Stimulated activated CD8-positive, alpha-beta memory T cell treated with anti-CD3 and anti-CD28 coated beads, Interleukin-7, amount 100 ng/mL, for 1 hour (primary cell): ENCODE results near the gene BAIAP2.
"Not testable (repeated sequence)": the region's sequence is repeated elsewhere in the genome, so short reads cannot be mapped to it uniquely, and the experiment has no call there.

Experiments used
- DNase-seq, 2 donors: peaks; one replicate each; pipeline ENCODE4 v3.0.0-alpha.2; 2020; ENCODE audit warnings: low read depth in 2 of 2

Gene BAIAP2

DNA sequence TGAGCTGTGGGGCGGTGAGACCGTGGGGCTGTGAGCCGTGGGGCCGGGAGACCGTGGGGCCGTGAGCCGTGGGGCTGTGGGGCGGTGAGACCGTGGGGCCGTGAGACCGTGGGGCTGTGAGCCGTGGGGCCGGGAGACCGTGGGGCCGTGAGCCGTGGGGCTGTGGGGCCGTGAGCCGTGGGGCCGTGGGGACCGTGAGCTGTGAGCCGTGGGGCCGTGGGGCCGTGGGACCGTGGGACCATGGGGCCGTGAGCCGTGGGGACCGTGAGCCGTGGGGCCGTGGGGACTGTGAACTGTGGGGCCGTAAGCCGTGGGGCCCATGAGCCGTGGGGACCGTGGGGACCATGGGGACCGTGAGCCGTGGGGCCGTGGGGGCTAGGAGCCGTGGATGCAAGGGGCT is 105.7 kb downstream of the BAIAP2 start:
- no peak for DNase-seq

DNA sequence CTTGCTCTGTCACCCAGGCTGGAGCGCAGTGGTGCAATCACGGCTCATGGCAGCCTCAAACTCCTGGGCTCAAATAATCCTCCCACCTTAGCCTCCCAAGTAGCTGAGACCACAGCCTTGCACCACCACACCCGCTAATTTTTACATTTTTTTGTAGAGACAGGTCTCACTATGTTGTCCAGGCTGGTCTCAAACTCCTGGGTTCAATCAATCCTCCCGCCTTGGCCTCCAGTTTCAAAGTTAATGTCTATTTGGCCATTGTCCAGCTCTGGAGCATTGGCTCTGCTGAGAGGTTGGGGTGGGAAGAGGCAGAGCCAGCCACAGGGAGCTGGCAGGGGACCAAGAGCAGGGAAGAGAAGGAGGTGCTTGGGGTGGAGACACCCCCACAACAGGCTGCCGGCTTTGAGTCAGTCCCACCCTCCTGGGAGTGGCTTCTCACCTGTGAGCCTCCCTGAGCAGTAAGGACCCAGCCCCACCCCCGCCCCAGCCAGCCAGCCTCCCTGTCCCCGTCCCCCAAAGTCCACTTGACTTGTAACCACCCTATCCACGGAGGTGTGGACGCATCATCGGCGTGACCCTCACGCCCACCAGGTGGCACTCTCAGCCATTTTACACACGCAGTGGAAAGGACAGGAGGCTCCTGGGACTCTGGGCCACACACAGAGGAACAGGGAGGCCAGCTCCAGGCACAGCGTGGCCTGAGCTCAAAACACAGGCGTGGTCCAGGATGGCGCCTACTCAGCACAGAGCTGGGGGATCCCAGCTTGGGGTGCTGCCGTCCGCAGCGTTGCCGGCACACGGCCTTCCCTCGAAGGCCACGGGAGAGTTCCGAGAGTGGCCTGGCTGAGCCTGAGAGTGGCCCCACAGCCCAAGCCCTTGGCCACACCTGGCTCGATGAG is 107.6 kb downstream of the BAIAP2 start:
- peak; percentile 25 to 30 for DNase-seq

DNA sequence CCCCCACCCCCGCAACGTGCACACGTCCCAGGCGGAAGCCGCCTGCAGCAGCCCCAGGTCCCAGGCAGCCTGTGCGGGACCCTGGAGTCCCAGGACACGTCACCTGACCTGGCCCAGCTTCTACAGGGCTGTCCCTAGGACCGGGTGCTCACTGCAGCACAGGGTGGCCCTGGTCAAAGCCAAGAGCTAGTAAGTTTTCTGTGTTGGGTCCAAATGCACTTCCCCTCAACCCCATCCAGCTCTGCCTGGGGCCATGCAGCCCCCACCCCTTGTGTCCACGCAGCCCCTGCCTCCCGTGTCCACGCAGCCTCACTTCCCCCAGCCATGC is 108.2 kb downstream of the BAIAP2 start:
- no peak for DNase-seq

DNA sequence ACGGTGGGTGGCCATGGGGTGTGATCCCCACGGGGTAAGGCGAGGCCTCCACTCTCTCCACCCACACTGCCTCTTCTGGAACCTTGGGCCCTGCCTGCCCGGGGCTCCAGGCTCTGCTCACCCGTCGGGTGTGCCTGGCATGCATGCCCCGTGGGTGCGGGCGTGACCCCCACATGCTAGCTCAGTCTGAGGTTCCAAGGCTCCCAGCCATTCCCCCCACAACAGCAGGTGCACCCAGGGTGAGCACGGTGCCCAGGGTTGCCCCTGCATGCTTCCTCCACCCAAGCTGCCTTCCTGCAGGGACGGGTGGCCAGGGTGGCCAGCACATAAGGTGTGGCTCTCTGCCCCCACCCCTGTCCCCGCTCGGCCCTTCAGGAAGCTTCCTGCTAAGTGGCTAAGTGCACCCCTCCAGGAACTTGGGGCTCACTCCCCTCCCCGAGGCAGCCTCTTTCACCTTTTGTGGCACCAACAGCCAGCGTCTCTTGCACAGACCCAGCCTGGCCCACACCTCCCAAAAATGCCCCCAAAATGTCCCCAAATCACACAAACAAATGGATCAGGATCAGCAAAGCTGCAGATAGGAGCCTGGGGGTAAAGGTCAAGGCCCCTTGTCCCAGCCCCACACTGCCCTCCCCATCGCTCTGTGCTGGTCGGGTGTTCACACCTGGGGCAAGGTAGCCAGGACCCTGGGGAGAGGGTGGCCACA is 108.9 kb downstream of the BAIAP2 start:
- no peak for DNase-seq

DNA sequence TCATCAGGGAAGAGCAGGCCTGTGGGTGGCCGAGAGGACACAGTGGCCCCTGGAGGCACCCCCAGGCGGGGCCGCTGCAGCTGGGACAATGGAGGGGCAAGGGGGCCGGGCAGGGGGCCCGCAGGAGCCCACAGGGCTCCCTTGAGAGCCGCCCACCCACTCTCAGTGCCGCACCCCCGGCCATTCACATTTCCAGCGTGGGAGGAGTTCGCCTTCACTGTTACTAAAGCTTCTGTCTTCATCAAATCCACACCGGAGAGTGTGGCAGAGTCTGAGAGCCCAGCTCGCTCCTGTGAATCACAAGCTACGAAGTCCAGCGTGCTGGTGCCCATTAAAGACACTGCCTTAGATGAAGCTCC is 109.5 kb downstream of the BAIAP2 start:
- no peak for DNase-seq

DNA sequence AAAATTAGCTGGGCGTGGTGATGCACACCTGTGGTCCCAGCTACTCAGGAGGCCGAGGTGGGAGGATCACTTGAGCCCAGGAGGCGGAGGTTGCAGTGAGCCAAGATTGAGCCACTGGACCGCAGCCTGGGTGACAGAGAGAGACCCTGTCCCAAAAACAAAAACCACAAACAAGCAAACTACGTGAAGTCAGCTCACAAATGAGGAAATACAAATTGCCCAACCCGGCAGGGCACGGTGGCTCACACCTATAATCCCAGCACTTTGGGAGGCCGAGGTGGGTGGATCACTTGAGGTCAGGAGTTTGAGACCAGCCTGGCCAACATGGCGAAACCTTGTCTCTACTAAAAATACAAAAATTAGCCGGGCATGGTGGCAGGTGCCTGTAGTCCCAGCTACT is 111.3 kb downstream of the BAIAP2 start:
- not testable (repeated sequence) for DNase-seq

DNA sequence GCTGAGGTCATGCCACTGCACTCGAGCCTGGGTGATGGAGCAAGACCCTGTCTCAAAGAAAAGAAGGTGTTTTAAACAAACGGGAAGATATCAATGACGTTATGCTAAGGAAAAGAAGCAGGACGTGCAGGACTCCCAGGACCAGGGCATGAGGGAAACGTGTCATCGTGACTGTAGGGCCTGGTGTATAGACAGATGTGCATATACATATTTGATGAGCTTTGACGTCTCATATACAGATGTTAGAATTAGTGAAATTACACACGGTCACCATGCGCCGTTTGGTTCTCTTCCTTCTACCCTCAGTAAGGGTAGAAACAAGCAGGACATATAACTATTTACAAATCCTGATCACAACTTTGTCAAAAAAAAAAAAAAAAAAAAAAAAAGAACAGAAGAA is 112.8 kb downstream of the BAIAP2 start:
- DNase-seq: no peak

DNA sequence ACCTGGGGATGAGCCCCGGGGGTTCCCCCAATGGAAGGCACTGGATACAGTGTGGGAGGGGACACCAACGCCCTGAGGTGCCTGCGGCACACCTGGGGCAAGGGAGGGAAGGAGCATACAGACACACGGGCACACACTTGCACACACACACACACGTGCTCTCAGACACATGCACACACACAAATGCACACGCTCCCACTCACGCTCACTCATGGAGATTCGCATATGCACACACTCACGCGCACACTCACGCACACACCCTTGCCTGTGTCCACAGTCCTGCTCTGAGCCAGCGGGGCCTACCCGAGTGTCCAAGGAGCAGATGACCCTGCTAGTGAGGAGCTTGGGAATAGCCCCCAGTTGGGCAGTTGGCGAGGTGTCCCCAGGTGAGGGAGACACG is 113.6 kb downstream of the BAIAP2 start:
- no peak for DNase-seq

DNA sequence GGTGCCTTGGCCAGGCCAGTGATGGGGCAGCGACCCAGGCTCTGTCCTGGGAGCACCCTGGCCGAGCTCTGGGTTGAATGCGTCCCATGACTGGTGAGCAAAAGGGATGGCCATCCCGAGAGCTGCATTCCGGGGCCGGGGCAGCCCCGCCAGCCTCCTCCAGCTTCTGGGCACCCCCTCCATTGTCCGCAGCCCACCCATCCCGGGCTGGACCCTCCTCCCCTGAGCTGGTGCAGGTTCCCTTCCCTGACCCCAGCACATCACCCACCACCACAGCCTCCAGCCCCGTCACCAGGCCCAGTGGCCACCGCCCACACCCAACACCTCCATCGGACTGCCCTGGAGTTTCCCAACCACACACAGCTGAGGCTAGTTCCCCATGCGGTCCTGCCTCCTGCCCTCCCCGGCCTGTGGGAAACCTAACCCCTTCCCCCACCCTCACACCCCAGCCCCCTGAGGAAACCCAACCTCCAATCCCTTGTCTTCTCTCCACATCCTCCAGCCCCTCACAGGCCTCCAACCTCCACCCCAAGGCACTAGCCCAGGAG is 114.1 kb downstream of the BAIAP2 start:
- no peak for DNase-seq

DNA sequence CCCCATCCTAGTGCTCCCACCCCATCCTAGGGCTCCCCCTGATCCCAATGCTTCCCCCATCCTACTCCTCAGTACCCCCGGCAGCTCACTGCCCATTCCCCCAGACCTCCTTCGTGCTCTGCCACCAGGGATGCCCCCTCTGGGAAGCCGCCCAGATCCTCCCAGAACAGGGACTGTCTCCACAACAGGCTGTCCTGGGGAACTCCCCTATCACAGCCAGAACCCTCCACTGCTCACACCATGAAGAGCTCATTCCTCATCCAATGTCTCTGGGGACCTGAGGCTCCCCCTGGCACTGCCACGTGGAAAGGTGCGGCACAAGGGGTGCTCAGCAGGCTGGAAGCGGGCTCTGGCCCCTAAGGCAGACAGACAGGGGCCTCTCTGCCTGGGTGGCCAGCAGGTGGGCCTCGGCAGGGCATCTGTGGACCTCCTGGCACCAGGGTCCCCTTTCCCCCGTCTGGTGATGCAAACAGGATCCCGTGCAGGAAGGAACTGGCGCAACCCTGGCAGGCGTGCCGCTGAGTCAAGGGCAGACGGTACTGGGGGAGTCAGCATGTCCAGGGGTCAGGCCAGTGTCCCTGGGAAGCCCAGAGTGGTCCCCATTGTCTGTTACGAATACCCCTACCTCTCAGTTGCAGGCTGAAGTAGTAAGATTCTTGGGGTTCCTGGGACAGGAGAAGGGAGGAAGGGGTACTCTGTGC is 115.6 kb downstream of the BAIAP2 start:
- no peak for DNase-seq

DNA sequence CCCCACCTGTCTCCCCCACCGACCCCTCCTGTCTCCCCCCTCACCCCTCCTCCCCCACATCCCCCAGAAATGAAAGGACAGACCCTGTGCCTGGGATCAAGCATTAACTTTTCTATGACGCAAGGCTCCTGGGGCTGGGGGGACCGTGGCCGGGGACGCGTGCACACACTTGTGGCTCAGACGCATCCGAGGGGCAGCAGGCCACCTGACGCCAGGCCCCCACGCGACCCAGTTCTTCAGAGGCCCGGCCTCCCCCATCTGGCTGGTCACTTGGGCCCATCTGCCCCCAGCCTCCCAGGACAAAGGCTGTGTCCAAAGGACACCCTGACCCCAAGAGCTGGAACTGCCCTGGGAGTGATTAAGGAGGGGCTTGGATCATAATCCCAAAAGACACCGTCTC is 116.3 kb downstream of the BAIAP2 start:
- DNase-seq: no peak

DNA sequence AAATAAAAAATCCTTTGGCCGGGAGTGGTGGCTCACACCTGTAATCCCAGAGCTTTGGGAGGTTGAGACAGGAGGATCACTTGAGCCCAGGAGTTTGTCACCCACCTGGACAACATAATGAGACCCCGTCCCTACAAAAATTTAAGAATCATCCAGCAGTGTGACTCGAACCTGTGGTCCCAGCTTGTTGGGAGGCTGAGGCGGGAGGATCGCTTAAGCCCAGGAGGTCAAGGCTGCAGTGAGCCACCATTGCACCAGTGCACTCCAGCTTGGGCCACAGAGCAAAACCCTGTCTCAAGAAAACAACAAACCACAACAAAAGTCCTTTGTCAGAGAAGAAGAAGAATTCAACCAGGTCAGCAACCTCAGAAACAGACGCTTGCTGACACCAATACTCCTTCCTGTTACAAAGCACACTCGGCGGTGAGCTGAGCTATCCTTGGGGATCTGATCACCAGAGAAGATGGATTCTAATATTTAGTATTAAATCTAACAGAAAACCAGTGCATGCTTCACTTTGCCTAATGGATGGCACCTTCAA is 117.4 kb downstream of the BAIAP2 start:
- DNase-seq: no peak

DNA sequence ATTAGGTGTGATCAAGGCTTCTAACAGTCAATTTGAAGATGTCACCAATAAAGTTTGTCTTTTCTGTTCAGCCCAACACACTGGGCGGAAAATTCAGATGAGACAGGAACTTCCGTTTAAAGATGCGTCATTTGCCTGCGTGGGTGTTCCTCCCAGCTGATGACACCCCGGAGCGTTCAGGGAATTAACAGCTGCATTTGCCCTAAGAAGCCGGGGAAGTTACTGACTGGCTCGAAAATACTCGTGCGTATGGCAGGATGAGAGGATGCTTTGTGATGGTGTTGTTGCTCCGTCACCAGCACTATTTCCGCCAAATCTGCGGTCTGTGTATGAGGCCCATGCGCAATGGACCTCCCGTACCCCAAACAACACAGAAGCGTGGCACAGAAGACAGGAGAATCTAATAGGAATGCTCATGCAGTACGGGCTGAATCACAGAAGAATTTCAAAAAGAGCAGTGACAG is 118.4 kb downstream of the BAIAP2 start:
- DNase-seq: no peak

DNA sequence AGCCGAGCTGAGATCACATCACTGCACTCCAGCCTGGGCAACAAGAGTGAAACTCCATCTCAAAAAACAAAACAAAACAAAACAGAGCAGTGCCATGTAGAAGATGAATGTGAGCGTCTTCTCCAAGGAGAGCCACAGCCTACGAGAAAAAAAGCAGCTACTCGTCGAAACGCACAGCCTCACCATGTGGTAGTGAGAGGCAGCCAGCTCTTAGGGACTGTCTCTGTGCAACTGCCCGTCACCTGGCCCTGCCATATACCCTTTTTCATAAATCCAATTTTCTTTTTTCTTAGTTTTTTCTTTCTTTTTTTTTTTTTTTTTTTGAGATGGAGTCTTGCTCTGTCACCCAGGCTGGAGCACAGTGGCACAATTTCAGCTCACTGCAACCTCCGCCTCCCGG is 119.1 kb downstream of the BAIAP2 start:
- DNase-seq: not testable (repeated sequence)

DNA sequence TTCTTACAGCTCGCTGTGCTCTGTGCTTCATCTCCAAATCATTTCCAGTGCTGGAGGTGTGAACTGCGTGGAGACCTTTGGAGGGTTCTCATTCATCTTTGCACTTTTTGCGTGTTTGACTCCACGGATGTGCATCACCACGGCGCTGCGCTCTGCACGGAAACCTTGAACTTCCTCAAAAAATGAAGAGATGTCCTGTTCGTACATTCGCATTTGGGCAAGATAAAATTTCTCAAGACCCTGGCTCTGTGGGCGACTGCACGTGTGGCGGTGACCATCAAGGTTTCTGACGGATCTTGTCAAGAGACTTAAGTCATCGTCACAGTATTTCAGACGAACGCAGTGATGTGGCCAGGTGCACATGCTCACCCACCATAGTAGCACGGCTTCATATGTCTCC is 120.0 kb downstream of the BAIAP2 start:
- DNase-seq: no peak

DNA sequence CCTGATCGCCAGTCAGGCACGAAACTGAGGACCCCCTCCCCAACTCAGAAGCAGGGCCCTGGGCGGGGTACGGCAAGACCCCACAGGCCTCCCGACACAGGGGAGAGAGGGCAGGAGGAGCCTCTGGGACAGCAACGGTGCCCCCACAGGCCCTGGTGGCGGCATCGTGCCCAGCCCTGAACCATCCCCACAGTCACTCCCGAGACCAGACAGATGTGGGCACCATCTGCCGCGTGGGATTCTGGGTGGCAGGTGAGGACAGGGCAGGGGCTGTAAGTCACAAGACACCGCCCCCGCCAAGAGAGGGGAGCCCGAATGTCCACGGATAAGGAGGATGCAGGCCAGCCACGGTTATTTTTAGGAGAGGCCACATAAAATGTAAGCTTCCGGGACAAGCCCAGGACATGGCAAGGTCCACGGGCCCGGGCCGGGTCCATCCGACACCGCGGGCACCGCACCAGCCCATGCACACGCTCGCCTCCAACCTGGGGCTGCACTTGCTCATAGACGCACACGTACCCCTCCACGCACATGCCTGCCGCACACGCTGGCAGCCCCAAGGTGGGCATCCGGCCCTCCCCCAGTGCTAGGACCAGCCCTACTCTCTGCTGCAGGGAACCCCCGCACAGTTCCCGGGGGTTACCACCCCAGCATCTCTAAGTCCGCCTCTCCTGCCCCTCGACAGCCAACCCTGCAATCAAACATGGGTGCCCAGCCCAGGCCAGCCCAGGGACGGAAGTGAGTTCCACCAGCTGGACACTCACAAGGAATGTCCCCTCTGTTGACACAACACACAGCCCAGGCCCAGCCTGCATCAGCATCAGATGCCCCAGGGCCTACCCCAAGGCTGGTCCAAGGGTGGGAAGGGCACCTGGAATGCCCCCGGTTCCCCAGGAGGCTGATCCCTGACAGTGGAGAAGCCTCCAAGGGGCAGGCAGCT is 122.2 kb downstream of the BAIAP2 start:
- no peak for DNase-seq

DNA sequence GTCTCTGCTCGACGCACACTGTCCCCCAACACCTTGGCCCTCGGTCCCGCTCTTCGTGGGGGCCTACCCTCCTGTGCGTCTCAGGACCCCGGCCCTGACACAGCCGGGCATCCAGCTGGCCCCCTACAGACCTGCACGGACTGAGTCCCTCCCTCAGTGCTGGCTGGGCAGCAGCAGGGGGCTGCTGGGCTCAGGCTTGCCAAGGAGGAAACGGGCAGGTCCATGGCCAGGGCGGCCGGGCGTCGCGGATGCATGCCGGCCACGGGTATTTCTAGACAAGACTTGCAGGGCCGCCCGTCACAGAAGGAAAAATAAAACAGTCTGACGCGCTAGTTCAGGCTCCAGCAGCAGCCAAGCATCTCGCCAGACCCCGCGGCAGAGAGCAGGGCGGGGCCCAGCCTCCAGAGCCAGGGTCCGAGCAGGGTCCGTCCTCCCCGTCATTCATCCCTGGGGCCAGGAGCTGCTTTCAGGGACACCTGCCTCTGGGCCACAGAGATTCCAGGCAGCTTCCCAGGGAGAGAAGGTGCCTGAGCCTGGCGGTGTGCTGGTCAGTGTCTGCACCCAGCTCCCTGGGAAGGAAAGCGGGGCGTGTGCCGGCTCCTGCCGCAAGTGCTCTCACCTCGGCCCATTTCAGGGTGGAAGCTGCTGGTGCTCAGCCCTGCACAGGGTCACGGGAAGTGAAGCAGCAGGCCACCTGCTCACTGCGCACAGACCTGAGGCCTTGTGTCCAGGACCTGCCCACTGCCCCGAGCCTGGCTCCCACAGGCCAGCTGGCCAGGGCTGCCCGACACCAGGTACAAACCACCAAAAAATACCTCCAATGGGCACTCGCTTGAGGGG is 123.1 kb downstream of the BAIAP2 start:
- no peak for DNase-seq

DNA sequence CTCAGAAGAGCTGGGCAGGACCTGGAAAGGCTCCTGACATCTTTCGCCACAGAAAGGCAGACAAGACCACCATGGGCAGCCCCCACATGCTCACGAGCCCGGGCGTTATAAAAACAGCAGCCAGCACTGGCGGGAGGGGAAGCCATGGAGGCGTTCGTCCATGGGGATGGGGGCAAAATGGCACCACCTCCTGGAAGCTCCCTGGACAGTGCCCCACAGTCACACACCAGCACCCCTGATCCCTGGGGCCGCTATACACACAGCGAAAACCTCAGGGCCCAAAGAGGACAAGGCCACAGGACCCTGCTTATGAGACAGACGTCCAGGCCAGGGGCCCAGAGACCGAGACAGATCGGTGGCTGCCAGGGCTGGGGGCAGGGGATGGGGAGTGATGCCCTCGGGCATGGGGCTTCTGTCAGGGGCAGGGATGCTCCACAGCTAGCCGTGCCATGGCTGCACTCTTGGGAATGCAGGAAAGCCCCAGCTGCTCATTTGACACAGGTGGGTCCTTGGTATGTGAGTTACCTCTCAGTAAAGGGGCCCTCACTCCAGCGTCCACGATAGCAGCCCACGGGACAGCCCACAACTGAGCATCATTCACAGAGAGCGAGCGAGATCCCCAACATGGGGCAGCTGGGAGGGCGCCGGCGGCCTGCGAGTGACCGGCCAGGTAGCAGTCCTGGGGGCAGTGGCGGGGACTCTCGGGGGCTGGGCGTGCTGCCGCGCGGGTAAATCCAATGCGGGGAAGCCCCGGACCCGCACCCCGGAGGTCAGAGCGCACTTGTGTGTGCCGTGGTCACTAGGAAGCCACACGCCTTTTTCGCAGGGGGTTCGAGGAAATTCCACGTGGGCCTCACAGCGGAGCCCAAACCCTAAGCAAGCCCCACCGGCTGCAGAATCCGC is 124.0 kb downstream of the BAIAP2 start:
- no peak for DNase-seq
